Activated T-cell treated with anti-CD3 and anti-CD28 coated beads, Interleukin-2, amount 50 U/mL, for 72 hours (primary cell): ENCODE results near the gene H1-8. TPM values are rescaled to one million over a fixed set of nuclear protein-coding genes. Genes with fewer than 3 reads are reported as not detected.

ENCODE experiments used
- ATAC-seq, 2 donors: fragments of 150-1000 bp; cut with Tn5 transposase; replicated peaks in 1 of 2; 2 replicates each; pipeline ENCODE4 v1.10.0; 2021; ENCODE audit warnings: moderate library complexity in 2 of 2, mild to moderate bottlenecking in 1 of 2
- DNase-seq, 2 donors: peaks; one replicate each; pipeline ENCODE4 v3.0.0; 2021 to 2022; ENCODE audit warnings: mixed read lengths in 1 of 2
- H3K27ac Mint-ChIP-seq: one replicate; pipeline ENCODE4 v1.8.0; 2022; ENCODE audit warnings: mild to moderate bottlenecking, moderate library complexity, mixed read lengths
- H3K27me3 Mint-ChIP-seq: one replicate; pipeline ENCODE4 v1.8.0; 2022; ENCODE audit warnings: low read depth, mixed read lengths
- H3K36me3 Mint-ChIP-seq, 2 donors: one replicate each; pipeline ENCODE4 v1.8.0; 2022; ENCODE audit warnings: mixed read lengths in 2 of 2, mild to moderate bottlenecking in 1 of 2; ENCODE audit not compliant: insufficient read depth in 2 of 2
- H3K4me1 Mint-ChIP-seq: one replicate; pipeline ENCODE4 v1.8.0; 2022; ENCODE audit warnings: low read depth, mixed read lengths
- H3K4me3 Mint-ChIP-seq, 2 donors: one replicate each; pipeline ENCODE4 v1.8.0; 2022; ENCODE audit warnings: mild to moderate bottlenecking in 2 of 2, mixed read lengths in 2 of 2, moderate library complexity in 2 of 2
- H3K9me3 Mint-ChIP-seq, 2 donors: one replicate each; pipeline ENCODE4 v1.8.0; 2022; ENCODE audit warnings: mixed read lengths in 2 of 2
- total RNA-seq, 2 donors: library from RNA; stranded (reverse); gene quantifications; one replicate each; pipeline ENCODE4 v1.2.3, GENCODE V29; 2022

Gene H1-8
- total RNA-seq, 2 donors from 2014 or later = not detected

DNA sequence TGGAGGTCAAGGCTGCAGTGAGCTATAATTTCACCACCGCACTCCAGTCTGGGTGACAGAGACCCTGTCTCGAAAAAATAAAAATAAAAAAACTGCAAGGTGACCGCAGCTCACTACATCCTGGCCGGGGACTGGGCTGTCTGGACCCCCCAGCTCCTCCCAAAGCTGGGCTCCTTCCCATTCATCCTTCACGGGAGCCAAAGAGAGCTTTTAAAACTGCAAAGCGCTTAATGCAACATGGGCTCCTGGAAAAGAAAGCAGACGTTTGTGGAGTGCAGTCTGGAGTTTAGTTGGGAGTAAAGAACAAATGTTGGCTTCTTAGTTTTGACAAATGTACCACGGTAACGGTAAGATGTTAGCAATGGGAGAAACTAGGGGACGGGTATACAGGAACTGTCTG is 51.4 kb downstream of the H1-8 start:
- Mint-ChIP-seq H3K4me1 (peaks cover 20% of the 10 kb centered on the region), H3K27ac (no peak overlapping the region), H3K36me3 (no peaks in the 10 kb centered on the region), H3K4me3 (peak overlapping the region; percentile 63 to 65), H3K27me3 (peaks cover 23% of the 10 kb centered on the region), H3K9me3 (no peaks in the 10 kb centered on the region)
- DNase-seq (no peak), ATAC-seq (no peak)

DNA sequence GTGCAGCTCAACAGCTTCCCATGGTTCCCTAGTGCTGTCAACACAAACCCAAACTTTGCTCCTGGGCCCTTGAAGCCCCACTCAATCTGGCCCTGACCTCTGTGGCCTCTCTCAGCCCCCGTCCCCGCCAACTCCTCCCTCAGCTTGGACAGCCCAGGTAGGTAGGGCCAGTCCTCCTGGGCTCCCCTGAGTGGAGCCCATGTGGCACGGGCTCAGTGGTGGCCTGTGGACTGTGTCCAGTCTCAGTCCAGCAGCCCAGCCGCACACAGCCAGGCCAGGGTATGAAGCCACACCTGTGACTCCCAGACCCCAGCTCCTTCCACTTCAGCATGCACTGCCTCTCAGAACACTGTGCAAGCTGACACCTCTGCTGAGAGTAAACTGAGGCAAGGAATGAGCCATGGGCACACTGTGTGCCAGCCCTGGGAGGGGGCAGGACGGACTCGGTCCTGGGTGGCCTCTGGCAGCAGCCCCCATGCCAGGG is 52.0 kb downstream of the H1-8 start:
- Mint-ChIP-seq H3K4me1 (peaks cover 20% of the 10 kb centered on the region), H3K27me3 (peaks cover 23% of the 10 kb centered on the region), H3K27ac (no peak overlapping the region), H3K36me3 (no peaks in the 10 kb centered on the region), H3K4me3 (no peak overlapping the region), H3K9me3 (no peaks in the 10 kb centered on the region)
- no peak for DNase-seq
- no peak for ATAC-seq

DNA sequence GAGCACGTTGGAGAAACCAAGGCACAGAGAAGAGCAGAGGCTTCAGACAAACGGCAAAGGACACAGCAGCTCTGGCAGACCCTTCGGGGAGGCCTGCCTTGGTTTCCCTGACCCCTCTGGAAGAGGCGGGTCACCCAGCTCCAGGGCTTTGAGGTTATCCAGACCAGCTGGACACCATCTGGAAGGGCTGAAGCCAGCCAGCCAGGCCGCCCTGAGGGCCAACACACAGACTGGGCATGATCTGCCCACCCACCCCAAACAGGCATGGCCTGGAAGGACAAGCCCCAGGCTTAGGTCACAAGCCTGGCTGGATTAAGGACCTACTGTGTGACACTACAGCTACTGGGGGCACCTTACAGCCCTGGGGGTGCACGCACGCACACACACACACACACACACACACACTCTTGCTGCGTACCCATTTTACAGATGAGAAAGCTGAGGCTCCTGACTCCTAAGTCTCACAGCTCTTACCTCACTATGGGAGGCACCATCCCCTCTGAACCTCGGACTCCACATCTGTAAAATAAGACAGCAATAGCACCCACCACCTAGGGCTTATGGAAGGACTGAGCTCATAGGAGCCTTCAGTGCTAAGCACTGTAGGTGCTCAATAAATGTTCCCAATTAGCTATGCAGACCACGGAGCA is 52.7 kb downstream of the H1-8 start:
- Mint-ChIP-seq H3K27ac (no peak overlapping the region), H3K4me1 (peaks cover 20% of the 10 kb centered on the region), H3K9me3 (no peaks in the 10 kb centered on the region), H3K4me3 (no peak overlapping the region), H3K36me3 (no peaks in the 10 kb centered on the region), H3K27me3 (peaks cover 23% of the 10 kb centered on the region)
- ATAC-seq (no peak), DNase-seq (no peak)

DNA sequence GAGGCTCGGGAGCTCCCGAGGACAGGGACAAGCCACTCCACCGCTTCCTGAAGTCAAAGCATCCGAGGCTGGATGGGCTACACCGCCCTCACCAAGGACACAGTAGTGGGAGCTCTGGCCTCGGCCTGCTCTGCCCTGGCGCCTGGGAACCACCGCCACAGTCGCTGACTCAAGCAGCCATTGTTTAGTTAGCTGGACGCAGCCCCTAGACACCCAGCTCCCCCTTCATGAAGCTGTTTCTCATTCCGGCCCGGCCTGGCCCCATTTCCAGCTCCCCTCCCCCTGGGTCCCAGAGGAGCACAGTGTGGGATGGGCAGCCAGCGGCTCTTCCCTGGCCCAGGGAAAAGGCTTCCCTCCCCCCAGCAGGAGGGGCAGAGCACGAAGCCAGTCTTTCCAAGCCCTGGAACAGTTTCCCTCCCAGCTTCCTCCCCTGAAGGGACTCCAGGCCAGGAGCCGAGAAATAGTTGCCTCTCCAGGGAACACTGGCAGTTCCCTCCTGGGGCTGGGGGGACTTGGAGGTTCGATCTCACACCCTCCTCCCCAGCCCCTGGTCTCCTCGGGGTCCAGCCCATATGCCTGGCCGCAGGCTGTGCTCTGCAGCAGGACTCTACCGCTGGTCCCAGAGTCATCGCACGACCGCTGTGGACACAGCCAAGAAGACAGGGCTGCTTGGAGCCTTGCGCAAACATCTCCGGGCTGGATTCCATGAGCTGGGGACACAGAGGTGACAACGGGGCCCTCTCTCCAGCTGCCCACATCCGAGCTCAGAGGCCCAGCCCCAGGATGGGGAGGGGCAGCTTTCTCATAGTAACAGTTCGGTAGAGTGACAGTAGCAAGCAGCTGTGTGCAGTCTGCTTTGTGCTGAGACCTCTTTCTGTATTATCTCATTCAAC is 53.5 kb downstream of the H1-8 start:
- Mint-ChIP-seq H3K27ac (no peak overlapping the region), H3K4me3 (no peak overlapping the region), H3K4me1 (peaks cover 20% of the 10 kb centered on the region), H3K36me3 (no peaks in the 10 kb centered on the region), H3K9me3 (no peaks in the 10 kb centered on the region), H3K27me3 (peaks cover 18% of the 10 kb centered on the region)
- ATAC-seq (no peak), DNase-seq (no peak)

DNA sequence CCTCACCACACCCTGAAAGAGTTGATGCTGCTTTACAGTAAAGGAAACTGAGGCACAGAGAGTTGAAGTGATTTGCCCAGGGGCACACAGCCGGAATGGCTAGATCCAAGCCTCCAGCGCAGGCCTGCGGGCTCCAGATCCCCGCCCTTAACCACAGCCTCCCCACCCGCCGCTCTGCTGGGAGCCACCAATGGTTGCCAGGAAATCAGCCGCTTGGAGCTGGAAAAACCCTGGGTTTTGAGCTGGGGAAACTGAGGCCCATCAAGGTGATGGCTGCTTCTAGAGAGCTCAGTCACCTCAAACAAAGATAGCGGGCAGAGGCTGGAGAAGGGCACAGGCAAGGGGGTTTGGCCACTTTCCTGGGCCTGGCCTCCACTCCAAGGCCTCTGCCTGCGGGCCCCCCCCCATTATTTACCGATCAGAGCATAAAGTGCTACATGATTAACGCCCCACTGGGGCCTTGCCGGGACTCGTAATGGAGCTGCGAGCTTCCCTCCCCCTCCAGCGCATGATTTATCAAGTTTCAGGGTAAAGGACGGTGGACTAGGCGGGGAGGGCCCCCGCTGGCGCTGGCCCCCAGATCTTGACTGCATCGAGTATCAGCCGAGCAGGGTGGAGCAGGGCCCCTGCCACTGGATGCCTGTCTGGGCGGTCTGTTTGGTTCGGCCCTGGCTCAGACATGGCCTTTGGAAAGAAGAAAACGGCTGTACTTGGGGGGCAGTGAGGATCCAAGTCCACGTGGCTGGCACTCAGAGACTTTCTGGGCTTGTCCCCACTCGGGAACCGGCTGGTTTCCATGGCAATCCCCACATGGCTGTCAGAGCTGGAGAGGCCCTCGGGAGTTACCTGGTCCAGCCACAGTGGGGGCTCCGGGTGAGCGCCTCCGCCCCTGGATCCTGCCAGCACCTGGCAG is 54.4 kb downstream of the H1-8 start:
- H3K4me3 Mint-ChIP-seq = no peak overlapping the region
- no peak for ATAC-seq
- H3K27ac Mint-ChIP-seq = no peak overlapping the region

DNA sequence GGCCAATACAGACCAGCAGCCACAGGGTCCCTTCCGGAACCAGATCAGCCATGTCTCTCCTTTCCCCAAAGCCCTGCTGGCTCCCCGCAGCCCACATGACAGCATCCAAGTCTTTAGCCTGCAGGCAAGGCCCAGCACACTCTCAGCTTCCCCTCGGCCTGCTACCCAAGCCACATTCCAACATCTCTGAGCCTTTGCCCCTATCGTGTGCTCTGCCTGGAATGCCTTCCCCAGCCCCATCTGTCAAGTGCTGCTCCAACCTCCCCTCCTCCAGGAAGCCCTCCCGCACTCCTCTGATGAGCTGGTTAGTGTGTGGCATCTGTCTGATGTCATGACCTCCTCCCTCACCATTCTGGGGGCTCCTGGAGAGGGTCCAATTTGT is 55.0 kb downstream of the H1-8 start:
- ATAC-seq = no peak
- Mint-ChIP-seq H3K9me3 (no peaks in the 10 kb centered on the region), H3K4me1 (peaks cover 16% of the 10 kb centered on the region), H3K27me3 (peaks cover 16% of the 10 kb centered on the region), H3K27ac (no peak overlapping the region), H3K4me3 (no peak overlapping the region), H3K36me3 (no peaks in the 10 kb centered on the region)
- no peak for DNase-seq

More for the DNA sequence above, 54.4 kb downstream of the H1-8 start:
- peaks cover 20% of the 10 kb centered on the region for H3K4me1 Mint-ChIP-seq
- H3K9me3 Mint-ChIP-seq = no peaks in the 10 kb centered on the region
- peaks cover 14% of the 10 kb centered on the region for H3K27me3 Mint-ChIP-seq
- DNase-seq = no peak
- no peaks in the 10 kb centered on the region for H3K36me3 Mint-ChIP-seq

DNA sequence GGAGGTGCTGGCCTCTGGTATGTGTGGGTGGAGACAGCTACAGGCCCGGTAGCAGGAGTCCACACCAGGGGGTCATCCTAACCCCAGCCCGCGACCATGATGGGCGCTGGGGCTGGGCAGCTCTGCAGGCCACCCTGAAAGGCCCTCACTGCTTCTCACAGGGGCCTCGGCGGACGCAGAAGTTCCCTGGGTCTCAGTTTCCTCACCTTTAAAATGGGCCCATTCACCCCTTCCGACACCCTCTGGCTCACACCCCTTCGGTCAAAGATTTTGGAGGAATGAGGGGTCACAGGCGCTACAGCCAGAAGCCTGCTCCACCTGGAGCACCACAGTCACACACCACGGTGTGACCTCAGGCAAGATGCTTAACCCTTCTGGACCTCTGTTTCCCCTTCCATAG is 55.5 kb downstream of the H1-8 start:
- Mint-ChIP-seq H3K9me3 (no peaks in the 10 kb centered on the region), H3K4me3 (no peak overlapping the region), H3K4me1 (peaks cover 11% of the 10 kb centered on the region), H3K36me3 (no peaks in the 10 kb centered on the region), H3K27ac (no peak overlapping the region), H3K27me3 (peaks cover 12% of the 10 kb centered on the region)
- no peak for ATAC-seq
- no peak for DNase-seq

DNA sequence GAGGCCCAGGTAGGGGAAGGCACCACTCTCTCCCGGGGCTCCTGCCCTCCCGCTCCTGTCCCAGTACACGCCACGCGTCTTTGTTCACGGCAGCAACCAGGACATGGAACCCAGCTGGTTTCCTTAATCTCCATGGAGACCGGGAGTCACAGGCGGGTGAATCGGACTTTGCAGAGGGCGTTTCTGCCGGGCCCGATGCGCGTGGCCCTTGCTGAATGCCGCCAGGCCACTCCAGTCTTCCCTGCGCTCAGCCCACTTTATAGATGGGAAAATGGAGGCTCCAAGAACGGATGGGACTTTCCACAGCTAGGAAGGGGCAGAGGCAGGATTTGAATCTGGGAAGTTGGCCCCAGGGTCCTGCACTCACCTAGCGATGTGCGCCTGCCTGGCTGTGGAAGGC is 56.1 kb downstream of the H1-8 start:
- Mint-ChIP-seq H3K4me3 (no peak overlapping the region), H3K27me3 (peaks cover 9% of the 10 kb centered on the region), H3K9me3 (no peaks in the 10 kb centered on the region), H3K4me1 (peaks cover 5% of the 10 kb centered on the region), H3K36me3 (no peaks in the 10 kb centered on the region), H3K27ac (no peak overlapping the region)
- no peak for DNase-seq
- no peak for ATAC-seq

DNA sequence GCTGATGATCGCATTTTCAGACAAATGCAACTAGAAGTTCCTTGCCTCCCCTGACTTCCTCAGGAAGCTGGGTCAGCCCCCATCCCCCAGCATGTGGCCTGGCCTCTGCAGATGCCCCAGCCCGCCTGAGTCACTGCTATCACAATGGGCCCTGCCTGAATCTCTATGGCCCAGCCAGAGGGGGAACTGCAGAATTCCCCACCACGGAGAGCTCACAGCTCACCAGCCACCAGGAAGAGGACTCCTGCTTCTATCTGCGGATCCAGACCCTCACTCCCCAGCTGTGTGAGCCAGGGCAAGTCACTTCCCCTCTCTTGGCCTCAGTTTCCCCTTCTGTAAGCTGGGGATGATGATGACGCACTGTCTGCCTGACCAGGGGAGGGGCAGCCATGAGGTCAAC is 56.6 kb downstream of the H1-8 start:
- Mint-ChIP-seq H3K27ac (no peak overlapping the region), H3K9me3 (no peaks in the 10 kb centered on the region), H3K27me3 (peaks cover 14% of the 10 kb centered on the region), H3K4me3 (no peak overlapping the region), H3K4me1 (no peaks in the 10 kb centered on the region), H3K36me3 (no peaks in the 10 kb centered on the region)
- DNase-seq (no peak), ATAC-seq (no peak)

DNA sequence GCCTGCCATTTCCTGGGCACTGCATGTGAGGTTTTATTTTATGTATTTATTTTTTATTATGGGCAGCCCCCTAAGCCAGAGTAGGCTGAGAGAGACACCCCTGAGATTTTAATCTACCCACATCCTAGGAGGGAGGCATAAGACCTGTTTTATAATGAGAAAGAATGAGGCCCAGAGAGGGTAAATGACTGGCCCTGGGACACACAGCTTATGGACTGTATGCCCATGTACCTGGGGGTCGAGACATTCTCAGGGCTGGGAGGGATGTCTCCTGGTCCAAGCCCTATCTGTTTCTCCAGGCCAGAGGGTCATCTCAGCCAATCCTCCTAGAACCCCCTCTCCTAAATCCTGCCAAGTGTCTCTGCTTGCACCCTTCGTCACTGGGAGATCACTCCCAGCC is 57.4 kb downstream of the H1-8 start:
- ATAC-seq (no peak), DNase-seq (no peak)
- no peaks in the 10 kb centered on the region for H3K4me1 Mint-ChIP-seq
- H3K9me3 Mint-ChIP-seq = no peaks in the 10 kb centered on the region
- H3K27me3 Mint-ChIP-seq = peaks cover 18% of the 10 kb centered on the region
- H3K36me3 Mint-ChIP-seq = no peaks in the 10 kb centered on the region
- no peak overlapping the region for H3K27ac Mint-ChIP-seq
- no peak overlapping the region for H3K4me3 Mint-ChIP-seq
